Smooth muscle cell (in vitro differentiated cells): ENCODE measurements around the gene RAC2. TPM values are rescaled to one million over a fixed set of nuclear protein-coding genes. Genes with fewer than 3 reads are reported as not detected.

Experiments used
- DNase-seq: peaks from one replicate; lab custom pipeline; 2025; ENCODE audit not compliant: unreplicated experiment; lab: John Stamatoyannopoulos, UW
- H2AFZ ChIP-seq: fragments of 200-600 bp; sonication (generic); 2 replicates; pipeline ENCODE4 v1.6.0; 2016; ENCODE audit warnings: antibody characterized with exemption, low read depth, mild to moderate bottlenecking
- H3F3A ChIP-seq: fragments of 200-600 bp; sonication (generic); 2 replicates; pipeline ENCODE4 v1.6.0; 2017; ENCODE audit warnings: antibody characterized with exemption, low read depth
- H3K27ac ChIP-seq: fragments of 200-600 bp; sonication (generic); 2 replicates; pipeline ENCODE4 v1.5.1; 2016; ENCODE audit warnings: low read depth, mild to moderate bottlenecking
- H3K27me3 ChIP-seq: fragments of 200-600 bp; sonication (generic); 2 replicates; pipeline ENCODE4 v1.6.1; 2016; ENCODE audit warnings: low read depth, mild to moderate bottlenecking
- H3K36me3 ChIP-seq: fragments of 200-600 bp; sonication (generic); 2 replicates; pipeline ENCODE4 v1.5.1; 2016; ENCODE audit warnings: low read depth
- H3K4me1 ChIP-seq: fragments of 200-600 bp; sonication (generic); 2 replicates; pipeline ENCODE4 v1.5.1; 2016; ENCODE audit warnings: low read depth
- H3K4me2 ChIP-seq: fragments of 200-600 bp; sonication (generic); 2 replicates; pipeline ENCODE4 v1.6.0; 2016; ENCODE audit warnings: mild to moderate bottlenecking
- H3K4me3 ChIP-seq: fragments of 200-600 bp; sonication (generic); 2 replicates; pipeline ENCODE4 v1.5.1; 2016; ENCODE audit warnings: mild to moderate bottlenecking
- H3K79me2 ChIP-seq: fragments of 200-600 bp; sonication (generic); 2 replicates; pipeline ENCODE4 v1.6.0; 2016; ENCODE audit warnings: low read depth, mild to moderate bottlenecking
- H3K9ac ChIP-seq: fragments of 200-600 bp; sonication (generic); 2 replicates; pipeline ENCODE4 v1.6.0; 2016; ENCODE audit warnings: low read depth
- H3K9me3 ChIP-seq: fragments of 200-600 bp; sonication (generic); replicated peaks from 2 replicates; pipeline ENCODE4 v1.5.1; 2016; ENCODE audit warnings: low read depth
- H4K20me1 ChIP-seq: fragments of 200-600 bp; sonication (generic); 2 replicates; pipeline ENCODE4 v1.6.0; 2016; ENCODE audit warnings: low read depth
- CTCF ChIP-seq: fragments of 200-600 bp; sonication (generic); IDR thresholded peaks from 2 replicates; pipeline ENCODE4 v1.5.1; 2017; ENCODE audit warnings: borderline replicate concordance, mild to moderate bottlenecking, antibody characterized with exemption; ENCODE audit not compliant: insufficient read depth, poor library complexity, severe bottlenecking
- WGBS: methylation state at CpG from one replicate; pipeline ENCODE4 v1.1.7; 2016; ENCODE audit warnings: low lambda C conversion rate; 5-methylcytosine and 5-hydroxymethylcytosine counted together
- polyA plus RNA-seq: library from polyadenylated mRNA; unstranded; fragments of >200 nt; fragmentation: Nextera tagmentation; extraction: Ambion mirVana; gene quantifications from 2 replicates; pipeline ENCODE4 v1.2.1, GENCODE V29; 2016
- total RNA-seq: library from RNA; depleted of rRNA; stranded (reverse); fragments of >200 nt; gene quantifications from 2 replicates; pipeline ENCODE4 v1.2.3, GENCODE V29; 2014

The RAC2 gene
- total and polyA plus RNA-seq, 2 experiments from 2014 or later = 3.6 to 4.0 TPM

- H3K79me2 ChIP-seq = no peaks in the 10 kb centered on the region
- no peak overlapping the region for H3K4me2 ChIP-seq
- DNase-seq = no peak
- no peak overlapping the region for H3K4me3 ChIP-seq
- TF ChIP-seq CTCF = no peak
- WGBS = 89% methylated on average over 13 of the region's 13 CpGs
- no peaks in the 10 kb centered on the region for H3F3A ChIP-seq
- H2AFZ ChIP-seq = no peak overlapping the region
- no peaks in the 10 kb centered on the region for H3K4me1 ChIP-seq
- no peak overlapping the region for H3K27ac ChIP-seq
- no peaks in the 10 kb centered on the region for H3K36me3 ChIP-seq
- H3K9me3 ChIP-seq = no peaks in the 10 kb centered on the region
- no peaks in the 10 kb centered on the region for H4K20me1 ChIP-seq
- peaks cover 2% of the 10 kb centered on the region for H3K27me3 ChIP-seq
- H3K9ac ChIP-seq = no peak overlapping the region
These were observed 29.4 kb downstream of the RAC2 start for GRCh38 chr22:37214731-37215030.

- Histone ChIP-seq H3K9ac (no peak overlapping the region), H3K4me2 (no peak overlapping the region), H3K79me2 (no peaks in the 10 kb centered on the region), H3K4me3 (no peak overlapping the region), H4K20me1 (no peaks in the 10 kb centered on the region), H3K36me3 (no peaks in the 10 kb centered on the region), H3F3A (no peaks in the 10 kb centered on the region), H3K4me1 (no peaks in the 10 kb centered on the region), H3K27ac (no peak overlapping the region), H3K27me3 (no peaks in the 10 kb centered on the region), H3K9me3 (no peaks in the 10 kb centered on the region), H2AFZ (no peak overlapping the region)
- WGBS = 92% methylated on average over 13 of the region's 13 CpGs
- TF ChIP-seq CTCF = no peak
- DNase-seq = no peak
These were observed 29.9 kb downstream of the RAC2 start for GRCh38 chr22:37213941-37214730.

GRCh38 chr22:37213218-37213855 is 30.7 kb downstream of the RAC2 start:
- H3K36me3 ChIP-seq = no peaks in the 10 kb centered on the region
- H3K9me3 ChIP-seq = no peaks in the 10 kb centered on the region
- no peaks in the 10 kb centered on the region for H3K4me1 ChIP-seq
- no peaks in the 10 kb centered on the region for H4K20me1 ChIP-seq
- no peak overlapping the region for H2AFZ ChIP-seq
- no peaks in the 10 kb centered on the region for H3F3A ChIP-seq
- no peak overlapping the region for H3K9ac ChIP-seq
- H3K27me3 ChIP-seq = no peaks in the 10 kb centered on the region
- DNase-seq = no peak
- H3K4me3 ChIP-seq = no peak overlapping the region
- WGBS = 91% methylated on average over 18 of the region's 18 CpGs
- H3K79me2 ChIP-seq = no peaks in the 10 kb centered on the region
- H3K27ac ChIP-seq = no peak overlapping the region
- TF ChIP-seq CTCF = no peak
- H3K4me2 ChIP-seq = no peak overlapping the region
